K562 (cell line): ENCODE results near the gene C5orf24.

Source experiments
- CTCF ChIP-seq, 3 experiments: IDR thresholded peaks in 2 of 3; conservative IDR thresholded peaks in 1 of 3; 2 replicates each; pipeline ENCODE4 v1.5.1; 2011 to 2012; ENCODE audit warnings: low read length in 3 of 3, mild to moderate bottlenecking in 3 of 3, control low read depth in 2 of 3, improper control_type of control experiment in 1 of 3, inconsistent platforms in 1 of 3, low read depth in 1 of 3, mixed read lengths in 1 of 3, moderate library complexity in 1 of 3; ENCODE audit not compliant: insufficient read depth in 2 of 3
- ZZZ3 ChIP-seq: fragments of 450-650 bp; IDR thresholded peaks from 2 replicates; pipeline ENCODE4 v1.6.1; 2016; ENCODE audit warnings: antibody characterized with exemption, mild to moderate bottlenecking, moderate library complexity

GRCh38 chr5:134817006-134817405 is 28.8 kb upstream of the C5orf24 start:
- TF ChIP-seq ZZZ3 (no peak), CTCF (IDR thresholded peaks at IDR 0.05 in 2 of 3, conservative IDR thresholded peaks at IDR 0.05 in 1 of 3; ENCODE audit: insufficient read depth in 2 of 3, low read depth in 1 of 3, low read length in 3 of 3) (no peak)
